Activated T-cell treated with anti-CD3 and anti-CD28 coated beads, Interleukin-2, amount 50 U/mL, for 72 hours (primary cell): ENCODE measurements around the gene RIOK2. TPM values are rescaled to one million over a fixed set of nuclear protein-coding genes. Genes with fewer than 3 reads are reported as not detected.
"Not testable (repeated sequence)": the region's sequence is repeated elsewhere in the genome, so short reads cannot be mapped to it uniquely, and the experiment has no call there.

Source experiments
- ATAC-seq, 2 donors: fragments of 150-1000 bp; cut with Tn5 transposase; replicated peaks in 1 of 2; 2 replicates each; pipeline ENCODE4 v1.10.0; 2021; ENCODE audit warnings: moderate library complexity in 2 of 2, mild to moderate bottlenecking in 1 of 2
- DNase-seq, 2 donors: peaks; one replicate each; pipeline ENCODE4 v3.0.0; 2021 to 2022; ENCODE audit warnings: mixed read lengths in 1 of 2
- H3K27ac Mint-ChIP-seq: one replicate; pipeline ENCODE4 v1.8.0; 2022; ENCODE audit warnings: mild to moderate bottlenecking, moderate library complexity, mixed read lengths
- H3K27me3 Mint-ChIP-seq: one replicate; pipeline ENCODE4 v1.8.0; 2022; ENCODE audit warnings: low read depth, mixed read lengths
- H3K36me3 Mint-ChIP-seq, 2 donors: one replicate each; pipeline ENCODE4 v1.8.0; 2022; ENCODE audit warnings: mixed read lengths in 2 of 2, mild to moderate bottlenecking in 1 of 2; ENCODE audit not compliant: insufficient read depth in 2 of 2
- H3K4me1 Mint-ChIP-seq: one replicate; pipeline ENCODE4 v1.8.0; 2022; ENCODE audit warnings: low read depth, mixed read lengths
- H3K4me3 Mint-ChIP-seq, 2 donors: one replicate each; pipeline ENCODE4 v1.8.0; 2022; ENCODE audit warnings: mild to moderate bottlenecking in 2 of 2, mixed read lengths in 2 of 2, moderate library complexity in 2 of 2
- H3K9me3 Mint-ChIP-seq, 2 donors: one replicate each; pipeline ENCODE4 v1.8.0; 2022; ENCODE audit warnings: mixed read lengths in 2 of 2
- total RNA-seq, 2 donors: library from RNA; stranded (reverse); gene quantifications; one replicate each; pipeline ENCODE4 v1.2.3, GENCODE V29; 2022

Gene RIOK2
- total RNA-seq, 2 donors from 2014 or later, result 25.2 to 38.0 TPM

DNA sequence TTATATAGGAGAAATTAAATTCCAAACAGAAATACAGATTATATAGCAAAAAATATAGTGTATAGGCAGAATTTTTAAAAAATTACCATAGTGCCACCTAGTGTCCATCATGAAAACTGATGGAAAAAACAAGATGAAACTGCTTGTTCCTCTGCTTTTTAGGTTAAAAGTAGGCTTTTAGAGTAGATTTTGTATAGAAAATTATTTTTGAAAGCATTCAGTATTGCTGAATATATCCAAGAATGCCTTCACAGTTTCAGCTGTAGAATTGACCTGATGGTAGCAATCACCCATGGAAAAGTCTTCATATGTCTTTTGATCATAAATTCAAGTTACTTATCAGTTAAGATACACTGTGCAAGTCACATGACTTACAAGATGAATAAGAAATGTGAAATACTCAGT is 19.7 kb downstream of the RIOK2 start:
- no peaks in the 10 kb centered on the region for H3K27me3 Mint-ChIP-seq
- ATAC-seq (no peak), DNase-seq (no peak)
- peaks cover 6% of the 10 kb centered on the region for H3K4me1 Mint-ChIP-seq
- H3K27ac Mint-ChIP-seq, result no peak overlapping the region
- H3K9me3 Mint-ChIP-seq, result peaks cover 4 to 5% of the 10 kb centered on the region in 2 donors
- H3K36me3 Mint-ChIP-seq, result peaks cover 11 to 32% of the 10 kb centered on the region in 2 donors
- H3K4me3 Mint-ChIP-seq, result no peak overlapping the region

DNA sequence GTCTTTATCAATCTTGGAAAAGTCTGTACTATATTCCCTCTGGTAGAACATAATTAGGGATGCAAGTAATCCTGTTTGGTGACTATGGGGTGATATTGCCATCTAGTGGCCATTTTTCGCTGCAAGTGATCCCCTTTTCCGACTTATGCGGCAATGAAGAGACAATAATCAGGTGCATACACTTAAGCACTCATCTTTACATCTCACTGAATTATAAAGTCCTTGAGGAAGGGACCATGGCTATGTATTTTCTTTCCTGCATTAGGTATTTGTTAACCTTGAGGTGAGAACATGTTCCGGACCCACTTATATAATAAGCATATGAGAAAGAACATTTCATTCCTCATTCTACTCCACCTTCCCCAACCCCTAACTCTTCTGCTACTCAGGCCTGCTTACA is 21.0 kb downstream of the RIOK2 start:
- Mint-ChIP-seq H3K27ac (no peak overlapping the region), H3K36me3 (peaks cover 16 to 37% of the 10 kb centered on the region in 2 donors), H3K27me3 (no peaks in the 10 kb centered on the region), H3K9me3 (peaks cover 10 to 13% of the 10 kb centered on the region in 2 donors), H3K4me3 (no peak overlapping the region), H3K4me1 (no peaks in the 10 kb centered on the region)
- peak; percentile 40 to 56 for DNase-seq
- peak; percentile 45 to 63 for ATAC-seq

DNA sequence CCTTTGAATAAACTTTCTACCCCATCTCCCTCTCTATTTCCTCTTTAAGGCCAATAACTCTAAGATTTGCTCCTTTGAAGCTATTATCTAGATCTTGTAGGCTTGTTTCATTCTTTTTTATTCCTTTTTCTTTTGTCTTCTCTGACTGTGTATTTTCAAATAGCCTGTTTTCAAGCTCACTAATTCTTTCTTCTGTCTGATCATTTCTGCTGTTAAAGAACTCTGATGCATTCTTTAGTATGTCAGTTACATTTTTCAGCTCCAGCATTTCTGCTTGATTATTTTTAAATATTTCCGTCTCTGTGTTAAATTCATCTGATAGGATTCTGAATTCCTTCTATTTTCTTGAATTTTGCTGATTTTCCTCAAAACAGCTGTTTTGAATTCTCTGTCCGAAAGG is 25.4 kb downstream of the RIOK2 start:
- Mint-ChIP-seq H3K4me1 (no peaks in the 10 kb centered on the region), H3K9me3 (peaks cover 12 to 13% of the 10 kb centered on the region in 2 donors), H3K4me3 (no peak overlapping the region), H3K27me3 (no peaks in the 10 kb centered on the region), H3K36me3 (peaks cover 14 to 28% of the 10 kb centered on the region in 2 donors), H3K27ac (peak overlapping the region; percentile 35)
- no peak for DNase-seq
- no peak for ATAC-seq

DNA sequence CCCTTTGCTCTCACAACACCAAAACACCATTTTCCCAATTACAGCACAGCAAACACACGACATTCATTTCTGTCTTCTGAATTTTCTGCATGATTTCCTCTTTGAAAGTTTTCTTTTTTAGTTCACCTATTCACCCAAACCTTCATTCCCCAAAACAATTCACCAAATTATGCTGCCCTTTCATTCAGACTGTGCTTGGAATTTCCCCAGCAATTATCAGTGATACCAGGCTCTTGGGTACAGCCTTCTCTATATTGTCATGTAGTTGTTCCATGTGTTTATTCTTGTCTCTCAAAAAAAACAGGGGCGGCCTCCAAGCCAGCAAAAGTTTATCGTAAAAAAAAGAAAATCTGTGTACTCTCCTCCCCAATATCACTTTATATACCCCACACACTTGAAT is 31.7 kb downstream of the RIOK2 start:
- ATAC-seq (no peak), DNase-seq (no peak)
- no peaks in the 10 kb centered on the region for H3K4me1 Mint-ChIP-seq

DNA sequence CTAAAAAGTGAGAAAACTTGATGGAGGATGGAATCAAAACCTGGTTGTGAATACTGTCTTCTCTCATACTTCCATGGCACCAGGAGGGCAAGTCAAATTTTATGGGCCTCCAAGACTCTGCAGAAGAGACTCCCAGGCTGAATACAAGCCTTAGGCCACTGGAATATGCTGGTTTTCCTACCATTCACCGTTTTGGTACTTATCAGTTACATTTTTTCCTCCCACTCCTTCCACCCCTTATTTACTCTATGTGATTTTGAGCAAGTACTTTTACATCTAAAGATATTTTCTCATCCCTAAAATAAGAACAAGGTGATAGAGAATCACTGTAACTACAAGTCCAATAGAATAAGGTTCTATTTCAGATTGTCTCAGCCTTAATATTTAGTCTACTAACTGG is 32.6 kb downstream of the RIOK2 start:
- Mint-ChIP-seq H3K27ac (no peak overlapping the region), H3K4me3 (no peak overlapping the region), H3K27me3 (no peaks in the 10 kb centered on the region)

More for the DNA sequence above, 31.7 kb downstream of the RIOK2 start:
- Mint-ChIP-seq H3K27me3 (no peaks in the 10 kb centered on the region), H3K9me3 (no peaks in the 10 kb centered on the region), H3K4me3 (no peak overlapping the region), H3K27ac (no peak overlapping the region), H3K36me3 (peaks cover under 1% of the 10 kb centered on the region in 2 donors)

DNA sequence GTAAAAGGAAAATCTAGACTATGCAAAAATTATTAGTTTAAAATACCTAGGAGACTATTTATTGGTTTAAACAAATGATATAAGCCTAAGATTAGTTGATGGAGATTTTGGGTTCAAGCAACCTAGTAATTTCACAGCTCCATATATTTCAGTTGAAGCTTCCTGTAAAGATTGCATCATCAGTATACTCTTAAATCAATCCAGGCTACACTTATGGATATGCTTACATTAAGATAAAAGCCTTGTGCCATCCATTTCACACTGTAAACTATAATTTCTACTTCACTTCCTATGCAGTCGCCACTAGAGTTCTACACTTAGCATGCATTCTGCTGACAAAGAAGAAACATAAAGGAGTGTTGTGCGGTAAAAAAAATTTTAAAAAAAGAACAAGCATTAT is 33.3 kb downstream of the RIOK2 start:
- no peak for ATAC-seq
- Mint-ChIP-seq H3K4me3 (no peak overlapping the region), H3K4me1 (no peaks in the 10 kb centered on the region), H3K36me3 (no peaks in the 10 kb centered on the region), H3K27me3 (no peaks in the 10 kb centered on the region), H3K27ac (no peak overlapping the region), H3K9me3 (no peaks in the 10 kb centered on the region)
- no peak for DNase-seq

More for the DNA sequence above, 32.6 kb downstream of the RIOK2 start:
- DNase-seq (no peak), ATAC-seq (no peak)
- Mint-ChIP-seq H3K36me3 (no peaks in the 10 kb centered on the region), H3K9me3 (no peaks in the 10 kb centered on the region), H3K4me1 (no peaks in the 10 kb centered on the region)

DNA sequence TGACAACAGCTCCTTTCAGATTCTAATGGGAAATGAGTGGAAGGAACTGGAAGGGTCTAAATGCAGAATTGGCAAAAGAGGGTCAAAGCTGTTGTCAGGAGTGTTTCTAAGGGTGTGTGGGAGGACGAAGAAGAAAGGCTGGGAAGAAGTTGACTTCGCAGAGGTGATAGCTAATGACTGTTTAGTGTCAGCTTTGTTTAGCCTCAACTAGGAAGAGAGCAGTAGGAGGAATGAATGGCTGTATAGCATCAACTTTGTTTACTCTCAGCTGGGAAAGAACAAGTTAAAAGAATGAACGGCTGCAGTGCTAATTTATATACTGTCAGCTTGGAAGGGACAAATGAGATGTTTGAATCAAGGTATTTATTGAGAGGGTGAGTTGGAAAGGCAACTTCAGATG is 34.8 kb downstream of the RIOK2 start:
- no peaks in the 10 kb centered on the region for H3K36me3 Mint-ChIP-seq
- ATAC-seq (no peak), DNase-seq (no peak)
- no peaks in the 10 kb centered on the region for H3K9me3 Mint-ChIP-seq
- H3K4me1 Mint-ChIP-seq, result no peaks in the 10 kb centered on the region
- no peaks in the 10 kb centered on the region for H3K27me3 Mint-ChIP-seq
- H3K4me3 Mint-ChIP-seq, result no peak overlapping the region
- no peak overlapping the region for H3K27ac Mint-ChIP-seq

DNA sequence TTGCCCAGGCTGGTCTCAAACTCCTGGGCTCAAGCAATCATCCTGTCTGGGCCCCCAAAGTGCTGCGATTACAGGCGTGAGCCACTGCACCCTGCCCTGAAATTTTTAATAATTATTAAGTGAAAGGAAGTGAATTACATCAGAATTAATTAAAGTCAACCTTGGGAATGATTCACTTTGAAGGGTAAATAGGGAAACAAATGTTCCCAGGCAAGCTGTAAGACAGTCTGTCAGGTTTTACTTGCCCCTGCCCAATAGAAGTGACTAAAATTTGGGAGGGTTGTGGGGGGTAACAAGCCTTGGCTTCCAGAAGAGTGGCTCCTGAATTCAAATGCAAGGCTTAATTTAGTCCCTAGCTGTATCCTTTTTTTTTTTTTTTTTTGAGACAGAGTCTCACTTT is 39.3 kb downstream of the RIOK2 start:
- Mint-ChIP-seq H3K36me3 (no peaks in the 10 kb centered on the region), H3K27me3 (peaks cover 23% of the 10 kb centered on the region), H3K4me3 (no peak overlapping the region), H3K9me3 (no peaks in the 10 kb centered on the region), H3K27ac (no peak overlapping the region), H3K4me1 (no peaks in the 10 kb centered on the region)
- DNase-seq, result no peak
- ATAC-seq, result no peak

DNA sequence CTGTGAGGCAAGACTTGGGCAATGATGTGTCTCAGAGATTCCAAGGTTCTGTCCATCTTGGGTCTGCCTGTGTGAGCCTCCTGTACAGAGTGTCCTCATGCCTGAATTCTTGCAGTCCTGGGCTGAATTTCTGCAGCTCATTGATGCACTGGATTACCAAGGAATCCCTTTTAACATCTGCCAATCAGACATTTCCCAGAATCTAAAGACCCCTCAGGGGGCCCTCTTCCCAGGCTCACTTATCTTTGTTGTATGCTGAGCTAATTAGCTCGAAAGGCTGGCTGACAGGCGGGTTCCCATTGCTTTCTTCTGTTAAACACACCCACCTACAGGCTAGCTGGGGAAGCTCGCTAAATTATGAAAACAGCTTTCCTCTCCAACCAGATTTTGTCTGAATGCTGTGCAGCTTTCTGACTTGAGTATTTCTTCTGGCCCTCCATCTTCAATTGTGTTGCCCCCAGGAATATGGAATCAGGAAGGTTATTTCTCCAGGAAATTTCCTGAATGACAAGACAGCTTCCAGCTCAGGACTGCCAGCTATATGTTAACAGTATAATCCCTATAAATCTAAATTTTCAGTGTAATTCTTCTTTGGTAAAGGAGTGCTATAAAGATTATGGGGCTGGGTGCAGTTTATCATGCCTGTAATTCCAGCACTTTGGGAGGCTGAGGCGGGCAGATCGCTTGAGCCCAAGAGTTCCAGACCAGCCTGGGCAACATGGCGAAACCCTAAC is 40.4 kb downstream of the RIOK2 start, which contains the start of gene LIX1:
Gene LIX1, minus strand, starts transcription at position 91 of the 734 bp plus-strand sequence. Its CDS starts 35 bp downstream, at position 56.
- ATAC-seq (peak; percentile 61 to 72), DNase-seq (peak; percentile 33 to 37)
- peaks cover 23% of the 10 kb centered on the region for H3K27me3 Mint-ChIP-seq
- no peak within 1 kb of the TSS for H3K27ac Mint-ChIP-seq
- H3K36me3 Mint-ChIP-seq, result no peaks in the 10 kb centered on the region
- no peak within 1 kb of the TSS for H3K4me3 Mint-ChIP-seq
- no peaks in the 10 kb centered on the region for H3K9me3 Mint-ChIP-seq
- no peaks in the 10 kb centered on the region for H3K4me1 Mint-ChIP-seq

DNA sequence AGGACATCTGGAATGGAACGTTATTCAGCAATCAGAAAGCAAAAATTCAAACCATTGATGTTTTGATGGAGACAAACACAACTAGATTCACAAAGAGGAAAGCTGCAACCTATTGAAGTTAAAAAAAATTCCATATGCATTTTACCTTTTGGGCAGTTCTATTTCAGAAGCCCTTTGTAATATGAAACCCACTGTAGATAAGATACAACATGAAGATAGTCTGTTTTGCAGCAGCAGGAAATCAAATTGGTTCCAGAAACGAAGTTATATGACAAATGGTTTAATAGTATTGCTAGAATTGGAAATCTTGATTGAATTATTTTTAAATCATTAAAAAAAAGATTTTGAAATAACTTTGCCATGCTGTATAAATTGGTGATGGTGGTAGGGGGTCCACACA is 41.5 kb downstream of the RIOK2 start:
- H3K27me3 Mint-ChIP-seq, result peaks cover 23% of the 10 kb centered on the region
- H3K27ac Mint-ChIP-seq, result no peak overlapping the region
- ATAC-seq (no peak), DNase-seq (no peak)
- H3K4me3 Mint-ChIP-seq, result no peak overlapping the region
- H3K4me1 Mint-ChIP-seq, result no peaks in the 10 kb centered on the region
- H3K9me3 Mint-ChIP-seq, result no peaks in the 10 kb centered on the region
- H3K36me3 Mint-ChIP-seq, result no peaks in the 10 kb centered on the region

DNA sequence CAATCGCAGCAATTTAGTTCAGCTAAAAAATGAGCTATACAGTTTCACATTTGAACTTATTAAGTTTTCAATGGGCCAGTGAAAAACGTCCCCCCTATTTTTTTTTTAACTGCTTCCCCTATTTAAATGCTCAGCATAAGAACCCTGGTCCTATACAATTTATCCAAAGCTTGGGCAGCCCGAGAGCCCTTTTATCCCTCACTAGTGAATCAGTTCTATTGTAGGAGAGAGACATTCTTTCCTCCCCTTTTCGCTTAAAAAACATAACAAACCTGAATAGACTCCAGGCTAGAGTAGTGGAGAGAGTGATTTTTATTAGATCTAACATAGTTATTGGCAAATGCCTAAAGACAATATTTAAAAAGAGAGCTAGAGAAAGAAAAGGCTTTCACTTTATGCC is 42.0 kb downstream of the RIOK2 start:
- Mint-ChIP-seq H3K27ac (no peak overlapping the region), H3K36me3 (no peaks in the 10 kb centered on the region), H3K4me1 (peaks cover 2% of the 10 kb centered on the region), H3K9me3 (no peaks in the 10 kb centered on the region), H3K4me3 (no peak overlapping the region), H3K27me3 (peaks cover 23% of the 10 kb centered on the region)
- no peak for DNase-seq
- ATAC-seq, result no peak

DNA sequence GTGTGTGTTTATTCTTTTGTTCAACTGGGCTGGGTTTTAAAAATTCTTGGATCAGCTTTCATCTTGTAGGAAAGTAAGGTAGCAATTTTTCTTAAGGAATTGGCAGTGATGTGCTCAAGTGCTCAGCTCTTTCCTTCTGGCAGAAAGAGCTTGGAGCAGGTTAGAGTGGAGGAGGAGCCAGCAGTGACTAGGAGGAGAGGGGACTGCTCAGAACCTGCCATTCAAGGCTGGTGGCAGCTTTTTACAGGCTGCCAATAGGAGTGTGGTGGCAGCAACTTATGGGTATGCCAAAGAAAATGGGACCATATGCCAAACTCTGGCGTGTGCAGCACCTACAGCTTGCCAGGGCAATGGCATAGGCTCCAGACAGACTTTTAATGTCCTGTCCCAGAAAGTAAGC is 42.8 kb downstream of the RIOK2 start:
- not testable (repeated sequence) for H3K4me1 Mint-ChIP-seq, H3K9me3 Mint-ChIP-seq, H3K36me3 Mint-ChIP-seq, H3K4me3 Mint-ChIP-seq, ATAC-seq, DNase-seq, H3K27ac Mint-ChIP-seq
- H3K27me3 Mint-ChIP-seq, result peaks cover 23% of the 10 kb centered on the region

DNA sequence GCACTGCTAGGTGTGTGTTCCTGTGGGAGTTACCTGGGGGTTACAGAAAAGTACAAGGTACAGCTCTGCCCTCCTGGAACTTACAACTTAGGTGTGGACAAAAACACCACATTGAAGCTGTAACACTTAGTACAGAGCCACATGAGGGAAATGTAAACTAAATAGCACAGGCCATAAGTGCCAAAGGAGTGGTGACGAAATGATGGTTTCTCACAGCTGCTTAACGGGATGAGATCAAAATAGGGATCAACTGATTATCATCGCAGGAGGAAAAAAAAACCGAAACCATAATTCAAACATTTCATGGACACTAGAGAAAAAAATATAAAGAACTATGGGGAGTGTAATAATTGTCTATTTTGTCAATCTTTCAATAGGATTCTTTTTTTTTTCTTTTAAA is 46.6 kb downstream of the RIOK2 start:
- DNase-seq (no peak), ATAC-seq (no peak)
- Mint-ChIP-seq H3K27me3 (peaks cover 16% of the 10 kb centered on the region), H3K27ac (no peak overlapping the region), H3K9me3 (no peaks in the 10 kb centered on the region), H3K36me3 (no peaks in the 10 kb centered on the region), H3K4me3 (no peak overlapping the region), H3K4me1 (peaks cover 15% of the 10 kb centered on the region)

DNA sequence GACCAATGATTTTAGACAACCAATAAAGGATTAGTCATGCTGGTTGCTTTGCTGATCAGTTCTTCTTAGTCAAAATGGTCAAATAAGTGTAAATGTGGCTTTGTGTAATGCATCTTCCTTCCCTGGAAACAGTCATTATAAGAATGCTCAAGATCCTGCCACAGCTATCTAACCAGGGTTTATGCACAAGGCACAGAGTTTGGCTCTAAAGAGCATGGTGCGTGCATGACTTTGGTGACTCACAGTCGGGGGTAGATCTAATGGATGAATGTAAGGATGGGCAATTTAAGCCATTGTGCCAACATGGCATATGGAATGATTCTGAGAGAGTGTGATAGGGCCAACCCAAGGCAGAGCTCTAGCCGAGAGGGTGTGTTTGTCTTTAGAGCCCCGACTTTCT is 47.2 kb downstream of the RIOK2 start:
- Mint-ChIP-seq H3K27me3 (peaks cover 16% of the 10 kb centered on the region), H3K9me3 (no peaks in the 10 kb centered on the region), H3K4me1 (peaks cover 15% of the 10 kb centered on the region), H3K4me3 (no peak overlapping the region), H3K27ac (no peak overlapping the region), H3K36me3 (no peaks in the 10 kb centered on the region)
- DNase-seq, result peak; percentile 40 to 45
- ATAC-seq, result peak; percentile 96 to 99
